HepG2 (cell line): ENCODE measurements around the gene ZNF112. TPM values are rescaled to one million over a fixed set of nuclear protein-coding genes. Genes with fewer than 3 reads are reported as not detected.

ENCODE experiments used
- ASH2L ChIP-seq: fragments of 300-600, 200-600 bp; sonication (generic); IDR thresholded peaks from 2 replicates; pipeline ENCODE4 v1.7.0; 2017; ENCODE audit warnings: low read depth, mild to moderate bottlenecking, moderate library complexity, mixed read lengths, low read length; ENCODE audit not compliant: insufficient read length
- ATAD3A ChIP-seq: sonication (generic); formaldehyde crosslinking; IDR thresholded peaks from 2 replicates; pipeline ENCODE4 v1.4.0; 2020; ENCODE audit warnings: missing genetic modification reagents
- CBX2 ChIP-seq, 2 experiments: fragments of 200-600 bp in 1 of 2; sonication (generic); formaldehyde crosslinking in 1 of 2; IDR thresholded peaks; 2 replicates each; pipeline versions ENCODE4 v1.7.0 to v1.8.1; 2018 to 2022; ENCODE audit warnings: low read depth in 2 of 2, low read length in 1 of 2, mild to moderate bottlenecking in 1 of 2, missing genetic modification reagents in 1 of 2
- ETV5 ChIP-seq: IDR thresholded peaks from 2 replicates; pipeline ENCODE4 v1.6.1; 2018; ENCODE audit warnings: missing biosample characterization, missing genetic modification reagents, inconsistent platforms, borderline replicate concordance
- FOSL1 ChIP-seq: sonication (generic); formaldehyde crosslinking; IDR thresholded peaks from 2 replicates; pipeline ENCODE4 v1.9.0; 2021; ENCODE audit warnings: missing genetic modification reagents, borderline replicate concordance
- FOXM1 ChIP-seq: sonication (generic); formaldehyde crosslinking; IDR thresholded peaks from 2 replicates; pipeline ENCODE4 v1.5.0; 2020; ENCODE audit warnings: missing genetic modification reagents
- FOXP1 ChIP-seq, 2 experiments: fragments of 450-650 bp in 1 of 2; IDR thresholded peaks; 2 replicates each; pipeline ENCODE4 v1.6.1; 2017 to 2018; ENCODE audit warnings: antibody characterized with exemption in 1 of 2
- MTF1 ChIP-seq: sonication (generic); formaldehyde crosslinking; IDR thresholded peaks from 2 replicates; pipeline ENCODE4 v1.5.0; 2020; ENCODE audit warnings: missing genetic modification reagents
- NKX3-1 ChIP-seq: sonication (generic); formaldehyde crosslinking; IDR thresholded peaks from 2 replicates; pipeline ENCODE4 v1.5.0; 2020; ENCODE audit warnings: missing genetic modification reagents
- PHF8 ChIP-seq: sonication (generic); formaldehyde crosslinking; IDR thresholded peaks from 2 replicates; pipeline ENCODE4 v1.5.0; 2020; ENCODE audit warnings: missing genetic modification reagents
- SMYD3 ChIP-seq: sonication (generic); formaldehyde crosslinking; IDR thresholded peaks from 2 replicates; pipeline ENCODE4 v1.8.1; 2023; ENCODE audit warnings: mild to moderate bottlenecking, missing genetic modification reagents
- TBX2 ChIP-seq: sonication (generic); formaldehyde crosslinking; IDR thresholded peaks from 2 replicates; pipeline ENCODE4 v1.5.0; 2020; ENCODE audit warnings: missing genetic modification reagents, mild to moderate bottlenecking, borderline replicate concordance
- ZKSCAN5 ChIP-seq: sonication (generic); formaldehyde crosslinking; IDR thresholded peaks from 2 replicates; pipeline ENCODE4 v1.5.1; 2020; ENCODE audit warnings: mild to moderate bottlenecking, missing genetic modification reagents
- ZNF441 ChIP-seq: sonication (generic); formaldehyde crosslinking; IDR thresholded peaks from 2 replicates; pipeline ENCODE4 v1.7.0; 2021; ENCODE audit warnings: missing genetic modification reagents, borderline replicate concordance
- ZNF746 ChIP-seq: sonication (generic); formaldehyde crosslinking; IDR thresholded peaks from 2 replicates; pipeline ENCODE4 v1.8.0; 2022; ENCODE audit warnings: mild to moderate bottlenecking, missing genetic modification reagents
- polyA plus RNA-seq, 8 experiments: library from polyadenylated mRNA; depleted of rRNA in 3 of 8; stranded (reverse) in 7 of 8; unstranded in 1 of 8; fragments of >200 nt; fragmentation: Illumina TruSeq in 4 of 8; extraction: Trizol in 4 of 8; gene quantifications; 2 replicates each; pipeline versions ENCODE4 v1.2.1 to v1.2.3, GENCODE V29; 2011 to 2016; ENCODE audit warnings: low read depth in 4 of 8, missing spikeins in 1 of 8, mixed read lengths in 1 of 8; ENCODE audit not compliant: insufficient read depth in 1 of 8
- total RNA-seq, 5 experiments: library from RNA; depleted of rRNA; stranded (reverse); fragments of >200 nt; fragmentation: Illumina TruSeq; extraction: Trizol; gene quantifications; 2 replicates each; pipeline ENCODE4 v1.2.3, GENCODE V29; 2016; ENCODE audit warnings: low read depth in 1 of 5
- TF ChIP-seq, protein P1 (sequence below): sonication (generic); formaldehyde crosslinking; IDR thresholded peaks from 2 replicates; pipeline ENCODE4 v1.4.0; 2020; ENCODE audit warnings: missing genetic modification reagents
- TF ChIP-seq, protein P2 (sequence below): sonication (generic); formaldehyde crosslinking; IDR thresholded peaks from 2 replicates; pipeline ENCODE4 v1.4.0; 2020; ENCODE audit warnings: missing genetic modification reagents
- TF ChIP-seq, protein P3 (sequence below): fragments of 450-650 bp; IDR thresholded peaks from 2 replicates; pipeline ENCODE4 v1.6.1; 2016
- TF ChIP-seq, protein P4 (sequence below): sonication (generic); formaldehyde crosslinking; IDR thresholded peaks from 2 replicates; pipeline ENCODE4 v1.4.0; 2020; ENCODE audit warnings: mild to moderate bottlenecking, missing genetic modification reagents

Gene ZNF112
- total and polyA plus RNA-seq, 2 of the 13 experiments (the other 11 are each of a cell fraction or from before 2014, with no cell fraction given): 1.8 to 3.6 TPM

DNA sequence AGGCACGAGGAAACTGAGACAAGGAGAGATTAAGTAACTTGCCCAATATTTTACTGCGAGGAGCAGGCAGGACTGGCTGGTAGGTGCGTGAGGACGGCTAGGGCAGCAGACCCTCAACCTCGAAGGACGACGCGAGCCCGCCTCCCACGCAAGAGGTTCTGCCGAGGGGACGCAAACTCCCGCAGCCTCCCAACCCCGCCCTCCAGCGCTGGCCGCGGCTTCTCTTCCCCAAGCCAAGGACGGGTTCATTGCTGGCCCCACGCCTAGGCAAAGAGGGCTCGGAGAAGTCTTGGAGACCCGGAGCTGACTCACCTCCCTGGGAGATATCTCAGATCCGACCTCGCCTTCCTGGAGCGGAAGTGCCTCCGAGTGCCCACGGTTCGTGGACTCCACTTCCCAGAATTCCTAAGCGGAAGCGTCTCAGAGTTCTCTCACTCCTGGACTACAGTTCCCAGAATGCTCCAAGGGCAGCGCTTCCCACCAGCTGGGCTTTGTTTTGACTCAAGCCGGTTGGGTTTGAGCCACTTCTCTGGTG lies 51.8 kb downstream of the ZNF112 start, which contains the start of gene ZNF235 (continued):
- TF ChIP-seq, protein P1, sequence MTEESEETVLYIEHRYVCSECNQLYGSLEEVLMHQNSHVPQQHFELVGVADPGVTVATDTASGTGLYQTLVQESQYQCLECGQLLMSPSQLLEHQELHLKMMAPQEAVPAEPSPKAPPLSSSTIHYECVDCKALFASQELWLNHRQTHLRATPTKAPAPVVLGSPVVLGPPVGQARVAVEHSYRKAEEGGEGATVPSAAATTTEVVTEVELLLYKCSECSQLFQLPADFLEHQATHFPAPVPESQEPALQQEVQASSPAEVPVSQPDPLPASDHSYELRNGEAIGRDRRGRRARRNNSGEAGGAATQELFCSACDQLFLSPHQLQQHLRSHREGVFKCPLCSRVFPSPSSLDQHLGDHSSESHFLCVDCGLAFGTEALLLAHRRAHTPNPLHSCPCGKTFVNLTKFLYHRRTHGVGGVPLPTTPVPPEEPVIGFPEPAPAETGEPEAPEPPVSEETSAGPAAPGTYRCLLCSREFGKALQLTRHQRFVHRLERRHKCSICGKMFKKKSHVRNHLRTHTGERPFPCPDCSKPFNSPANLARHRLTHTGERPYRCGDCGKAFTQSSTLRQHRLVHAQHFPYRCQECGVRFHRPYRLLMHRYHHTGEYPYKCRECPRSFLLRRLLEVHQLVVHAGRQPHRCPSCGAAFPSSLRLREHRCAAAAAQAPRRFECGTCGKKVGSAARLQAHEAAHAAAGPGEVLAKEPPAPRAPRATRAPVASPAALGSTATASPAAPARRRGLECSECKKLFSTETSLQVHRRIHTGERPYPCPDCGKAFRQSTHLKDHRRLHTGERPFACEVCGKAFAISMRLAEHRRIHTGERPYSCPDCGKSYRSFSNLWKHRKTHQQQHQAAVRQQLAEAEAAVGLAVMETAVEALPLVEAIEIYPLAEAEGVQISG (CRISPR knock-in tag): peak; percentile 95
- TF ChIP-seq NKX3-1 (0 out of 2 replicates have a peak, but pooled peaks have one; percentile 36), ZKSCAN5 (CRISPR knock-in tag) (no peak), FOXP1 (IDR thresholded peaks at IDR 0.05) (no peak), FOXP1 (CRISPR knock-in tag; IDR thresholded peaks at IDR 0.05) (no peak), ETV5 (peak; percentile 68; the same call in 1 of the 2 replicates), FOSL1 (CRISPR knock-in tag) (no peak), PHF8 (CRISPR knock-in tag) (peak; percentile 80), CBX2 (IDR thresholded peaks at IDR 0.05; ENCODE audit: low read depth, low read length) (no peak), CBX2 (CRISPR knock-in tag; IDR thresholded peaks at IDR 0.05; ENCODE audit: low read depth) (no peak), FOXM1 (CRISPR knock-in tag) (no peak), ZNF746 (CRISPR knock-in tag) (no peak), TBX2 (CRISPR knock-in tag) (peak; percentile 65; the same call in 1 of the 2 replicates), MTF1 (no peak), SMYD3 (no peak), ATAD3A (no peak), ZNF441 (CRISPR knock-in tag) (peak; percentile 94), ASH2L (peak; percentile 51)
- TF ChIP-seq, protein P2, sequence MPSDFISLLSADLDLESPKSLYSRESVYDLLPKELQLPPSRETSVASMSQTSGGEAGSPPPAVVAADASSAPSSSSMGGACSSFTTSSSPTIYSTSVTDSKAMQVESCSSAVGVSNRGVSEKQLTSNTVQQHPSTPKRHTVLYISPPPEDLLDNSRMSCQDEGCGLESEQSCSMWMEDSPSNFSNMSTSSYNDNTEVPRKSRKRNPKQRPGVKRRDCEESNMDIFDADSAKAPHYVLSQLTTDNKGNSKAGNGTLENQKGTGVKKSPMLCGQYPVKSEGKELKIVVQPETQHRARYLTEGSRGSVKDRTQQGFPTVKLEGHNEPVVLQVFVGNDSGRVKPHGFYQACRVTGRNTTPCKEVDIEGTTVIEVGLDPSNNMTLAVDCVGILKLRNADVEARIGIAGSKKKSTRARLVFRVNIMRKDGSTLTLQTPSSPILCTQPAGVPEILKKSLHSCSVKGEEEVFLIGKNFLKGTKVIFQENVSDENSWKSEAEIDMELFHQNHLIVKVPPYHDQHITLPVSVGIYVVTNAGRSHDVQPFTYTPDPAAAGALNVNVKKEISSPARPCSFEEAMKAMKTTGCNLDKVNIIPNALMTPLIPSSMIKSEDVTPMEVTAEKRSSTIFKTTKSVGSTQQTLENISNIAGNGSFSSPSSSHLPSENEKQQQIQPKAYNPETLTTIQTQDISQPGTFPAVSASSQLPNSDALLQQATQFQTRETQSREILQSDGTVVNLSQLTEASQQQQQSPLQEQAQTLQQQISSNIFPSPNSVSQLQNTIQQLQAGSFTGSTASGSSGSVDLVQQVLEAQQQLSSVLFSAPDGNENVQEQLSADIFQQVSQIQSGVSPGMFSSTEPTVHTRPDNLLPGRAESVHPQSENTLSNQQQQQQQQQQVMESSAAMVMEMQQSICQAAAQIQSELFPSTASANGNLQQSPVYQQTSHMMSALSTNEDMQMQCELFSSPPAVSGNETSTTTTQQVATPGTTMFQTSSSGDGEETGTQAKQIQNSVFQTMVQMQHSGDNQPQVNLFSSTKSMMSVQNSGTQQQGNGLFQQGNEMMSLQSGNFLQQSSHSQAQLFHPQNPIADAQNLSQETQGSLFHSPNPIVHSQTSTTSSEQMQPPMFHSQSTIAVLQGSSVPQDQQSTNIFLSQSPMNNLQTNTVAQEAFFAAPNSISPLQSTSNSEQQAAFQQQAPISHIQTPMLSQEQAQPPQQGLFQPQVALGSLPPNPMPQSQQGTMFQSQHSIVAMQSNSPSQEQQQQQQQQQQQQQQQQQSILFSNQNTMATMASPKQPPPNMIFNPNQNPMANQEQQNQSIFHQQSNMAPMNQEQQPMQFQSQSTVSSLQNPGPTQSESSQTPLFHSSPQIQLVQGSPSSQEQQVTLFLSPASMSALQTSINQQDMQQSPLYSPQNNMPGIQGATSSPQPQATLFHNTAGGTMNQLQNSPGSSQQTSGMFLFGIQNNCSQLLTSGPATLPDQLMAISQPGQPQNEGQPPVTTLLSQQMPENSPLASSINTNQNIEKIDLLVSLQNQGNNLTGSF (CRISPR knock-in tag): 0 out of 2 replicates have a peak, but pooled peaks have one; percentile 27
- TF ChIP-seq, protein P3, sequence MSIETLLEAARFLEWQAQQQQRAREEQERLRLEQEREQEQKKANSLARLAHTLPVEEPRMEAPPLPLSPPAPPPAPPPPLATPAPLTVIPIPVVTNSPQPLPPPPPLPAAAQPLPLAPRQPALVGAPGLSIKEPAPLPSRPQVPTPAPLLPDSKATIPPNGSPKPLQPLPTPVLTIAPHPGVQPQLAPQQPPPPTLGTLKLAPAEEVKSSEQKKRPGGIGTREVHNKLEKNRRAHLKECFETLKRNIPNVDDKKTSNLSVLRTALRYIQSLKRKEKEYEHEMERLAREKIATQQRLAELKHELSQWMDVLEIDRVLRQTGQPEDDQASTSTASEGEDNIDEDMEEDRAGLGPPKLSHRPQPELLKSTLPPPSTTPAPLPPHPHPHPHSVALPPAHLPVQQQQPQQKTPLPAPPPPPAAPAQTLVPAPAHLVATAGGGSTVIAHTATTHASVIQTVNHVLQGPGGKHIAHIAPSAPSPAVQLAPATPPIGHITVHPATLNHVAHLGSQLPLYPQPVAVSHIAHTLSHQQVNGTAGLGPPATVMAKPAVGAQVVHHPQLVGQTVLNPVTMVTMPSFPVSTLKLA: no peak
- TF ChIP-seq, protein P4, sequence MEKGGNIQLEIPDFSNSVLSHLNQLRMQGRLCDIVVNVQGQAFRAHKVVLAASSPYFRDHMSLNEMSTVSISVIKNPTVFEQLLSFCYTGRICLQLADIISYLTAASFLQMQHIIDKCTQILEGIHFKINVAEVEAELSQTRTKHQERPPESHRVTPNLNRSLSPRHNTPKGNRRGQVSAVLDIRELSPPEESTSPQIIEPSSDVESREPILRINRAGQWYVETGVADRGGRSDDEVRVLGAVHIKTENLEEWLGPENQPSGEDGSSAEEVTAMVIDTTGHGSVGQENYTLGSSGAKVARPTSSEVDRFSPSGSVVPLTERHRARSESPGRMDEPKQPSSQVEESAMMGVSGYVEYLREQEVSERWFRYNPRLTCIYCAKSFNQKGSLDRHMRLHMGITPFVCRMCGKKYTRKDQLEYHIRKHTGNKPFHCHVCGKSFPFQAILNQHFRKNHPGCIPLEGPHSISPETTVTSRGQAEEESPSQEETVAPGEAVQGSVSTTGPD: no peak
